Astrocyte (in vitro differentiated cells and primary cell): Measurements from ENCODE around the gene ANKRD52. TPM values are rescaled to one million over a fixed set of nuclear protein-coding genes. Genes with fewer than 3 reads are reported as not detected.

ENCODE experiments used
- DNase-seq: peaks from one replicate; pipeline ENCODE4 v3.0.0-alpha.2; 2010; ENCODE audit warnings: low read depth
- FAIRE-seq: peaks from 2 replicates; lab custom pipeline; 2011; peaks lifted over from hg19 to GRCh38; lab: Jason Lieb, UNC
- H2AFZ ChIP-seq: 2 replicates; pipeline ENCODE4 v1.6.0; 2012; ENCODE audit warnings: low read depth, low read length, inconsistent platforms
- H3K27ac ChIP-seq: 2 replicates; pipeline ENCODE4 v1.5.1; 2011; ENCODE audit warnings: low read depth, low read length, inconsistent platforms
- H3K27me3 ChIP-seq: 2 replicates; pipeline ENCODE4 v1.6.0; 2011; ENCODE audit warnings: low read length, inconsistent platforms; ENCODE audit not compliant: insufficient read depth
- H3K36me3 ChIP-seq: 2 replicates; pipeline ENCODE4 v1.5.1; 2011; ENCODE audit warnings: low read length, inconsistent platforms; ENCODE audit not compliant: insufficient read depth
- H3K4me1 ChIP-seq: 2 replicates; pipeline ENCODE4 v1.5.1; 2011; ENCODE audit warnings: low read length, inconsistent platforms; ENCODE audit not compliant: insufficient read depth
- H3K4me2 ChIP-seq: 2 replicates; pipeline ENCODE4 v1.6.0; 2012; ENCODE audit warnings: low read length, inconsistent platforms
- H3K4me3 ChIP-seq: 2 replicates; pipeline ENCODE4 v1.5.1; 2011; ENCODE audit warnings: low read depth, mild to moderate bottlenecking, low read length, inconsistent platforms; ENCODE audit not compliant: insufficient read depth
- H3K79me2 ChIP-seq: 2 replicates; pipeline ENCODE4 v1.6.0; 2012; ENCODE audit warnings: mild to moderate bottlenecking, low read length, inconsistent platforms; ENCODE audit not compliant: insufficient read depth
- H3K9ac ChIP-seq: 2 replicates; pipeline ENCODE4 v1.6.0; 2012; ENCODE audit warnings: mild to moderate bottlenecking, low read length, inconsistent platforms
- H3K9me3 ChIP-seq: 2 replicates; pipeline ENCODE4 v1.5.1; 2012; ENCODE audit warnings: low read depth, mild to moderate bottlenecking, low read length, inconsistent platforms; ENCODE audit not compliant: insufficient read depth
- H4K20me1 ChIP-seq: 2 replicates; pipeline ENCODE4 v1.6.0; 2012; ENCODE audit warnings: low read length, inconsistent platforms; ENCODE audit not compliant: insufficient read depth
- H3K27ac Mint-ChIP-seq: one replicate; pipeline ENCODE4 v1.8.0; 2021; ENCODE audit warnings: mild to moderate bottlenecking, mixed read lengths; ENCODE audit not compliant: unreplicated experiment
- H3K27me3 Mint-ChIP-seq: one replicate; pipeline ENCODE4 v1.8.0; 2021; ENCODE audit warnings: low read depth, mixed read lengths; ENCODE audit not compliant: unreplicated experiment
- H3K36me3 Mint-ChIP-seq: one replicate; pipeline ENCODE4 v1.8.0; 2021; ENCODE audit warnings: low read depth, mixed read lengths; ENCODE audit not compliant: unreplicated experiment
- H3K4me1 Mint-ChIP-seq: one replicate; pipeline ENCODE4 v1.8.0; 2021; ENCODE audit warnings: low read depth, mixed read lengths; ENCODE audit not compliant: unreplicated experiment
- H3K4me3 Mint-ChIP-seq: one replicate; pipeline ENCODE4 v1.8.0; 2021; ENCODE audit warnings: mild to moderate bottlenecking, moderate library complexity, mixed read lengths; ENCODE audit not compliant: unreplicated experiment
- H3K9me3 Mint-ChIP-seq: one replicate; pipeline ENCODE4 v1.8.0; 2021; ENCODE audit warnings: mild to moderate bottlenecking, mixed read lengths; ENCODE audit not compliant: unreplicated experiment
- CTCF ChIP-seq: IDR thresholded peaks from 2 replicates; pipeline ENCODE4 v1.5.1; 2011; ENCODE audit warnings: low read depth, mild to moderate bottlenecking, inconsistent platforms, low read length, moderate library complexity; ENCODE audit not compliant: insufficient read depth
- EZH2 ChIP-seq: IDR thresholded peaks from 2 replicates; pipeline ENCODE4 v1.6.1; 2012; ENCODE audit warnings: mild to moderate bottlenecking, low read length, inconsistent platforms; ENCODE audit not compliant: insufficient read depth
- total RNA-seq: library from RNA; stranded (reverse); gene quantifications from 2 replicates; pipeline ENCODE4 v1.2.1, GENCODE V29; 2021

The ANKRD52 gene
- total RNA-seq, 1 donor from 2014 or later = 105 TPM

GRCh38 chr12:56300644-56301464 lies 42.7 kb upstream of the ANKRD52 start:
- H3K4me1 ChIP-seq = peaks cover 19% of the 10 kb centered on the region
- Mint-ChIP-seq H3K27me3 (no peaks in the 10 kb centered on the region), H3K27ac (peak overlapping the region; percentile 63), H3K4me3 (peak overlapping the region; percentile 95), H3K36me3 (peaks cover 6% of the 10 kb centered on the region), H3K9me3 (no peaks in the 10 kb centered on the region), H3K4me1 (peaks cover 13% of the 10 kb centered on the region)
- H3K4me2 ChIP-seq = peak overlapping the region; percentile 96
- H4K20me1 ChIP-seq = peaks cover 35% of the 10 kb centered on the region
- peak overlapping the region; percentile 83 for H3K27ac ChIP-seq
- TF ChIP-seq EZH2 = no peak
- no peak for TF ChIP-seq CTCF
- H2AFZ ChIP-seq = peak overlapping the region; percentile 88
- no peaks in the 10 kb centered on the region for H3K9me3 ChIP-seq
- peak overlapping the region; percentile 87 for H3K9ac ChIP-seq
- DNase-seq (no peak), FAIRE-seq (no peak)
- H3K4me3 ChIP-seq = peak overlapping the region; percentile 92
- H3K36me3 ChIP-seq = peaks cover 11% of the 10 kb centered on the region
- H3K27me3 ChIP-seq = no peaks in the 10 kb centered on the region
- H3K79me2 ChIP-seq = peaks cover 57% of the 10 kb centered on the region

GRCh38 chr12:56299853-56300643 lies 41.9 kb upstream of the ANKRD52 start, which contains the start of gene CS:
CS (minus strand) TSS chr12:56300330; CDS start chr12:56300201, 129 bp downstream.
- Histone ChIP-seq H3K4me3 (peak within 1 kb of the TSS; percentile 92), H3K9me3 (no peaks in the 10 kb centered on the region), H3K4me1 (peaks cover 19% of the 10 kb centered on the region), H2AFZ (peak within 1 kb of the TSS; percentile 88), H4K20me1 (peaks cover 35% of the 10 kb centered on the region), H3K27me3 (no peaks in the 10 kb centered on the region), H3K27ac (peak within 1 kb of the TSS; percentile 83), H3K79me2 (peaks cover 63% of the 10 kb centered on the region), H3K36me3 (peaks cover 6% of the 10 kb centered on the region), H3K9ac (peak within 1 kb of the TSS; percentile 87), H3K4me2 (peak within 1 kb of the TSS; percentile 96)
- Mint-ChIP-seq H3K9me3 (no peaks in the 10 kb centered on the region), H3K27me3 (no peaks in the 10 kb centered on the region), H3K27ac (peak within 1 kb of the TSS; percentile 72), H3K4me3 (peak within 1 kb of the TSS; percentile 95), H3K36me3 (peaks cover 4% of the 10 kb centered on the region), H3K4me1 (peaks cover 13% of the 10 kb centered on the region)
- no peak for TF ChIP-seq EZH2
- no peak for TF ChIP-seq CTCF
- FAIRE-seq (no peak), DNase-seq (peak; percentile 90)
